ENCODE measurements around the gene DCTN1.
"Not testable (repeated sequence)": the region's sequence is repeated elsewhere in the genome, so short reads cannot be mapped to it uniquely, and the experiment has no call there.

The DCTN1 gene

GRCh38 chr2:74379851-74380789, at the start of gene DCTN1:
DCTN1 (minus strand) TSS chr2:74380311; CDS start chr2:74380037, 274 bp downstream.
- peak; percentile 86 for DNase-seq (ENCODE audit: low spot score)

DNA sequence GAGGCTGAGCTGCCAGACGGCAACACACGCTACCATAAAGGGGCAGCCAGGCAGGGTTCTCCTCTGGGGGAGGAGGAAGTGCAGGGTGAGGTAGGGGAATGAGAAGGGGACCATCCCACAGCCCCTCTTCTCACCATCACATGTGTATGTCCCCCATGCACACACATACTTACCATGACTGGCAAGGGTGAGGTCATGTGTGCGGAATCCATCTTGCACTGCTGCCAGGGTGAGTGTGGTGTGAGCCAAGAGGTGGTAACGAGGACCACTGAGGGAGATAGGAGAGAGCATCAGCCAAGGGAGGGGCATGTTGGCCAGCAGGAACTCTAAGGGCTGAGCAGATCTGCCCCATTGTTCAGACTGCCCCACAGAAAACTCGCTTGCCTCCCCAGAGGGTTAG, 48.6 kb upstream of the DCTN1 start:
- no peak for DNase-seq (ENCODE audit: low spot score)

- no peak for DNase-seq (ENCODE audit: low spot score)
These were observed 47.4 kb upstream of the DCTN1 start for GRCh38 chr2:74427551-74427950.

- no peak for DNase-seq (ENCODE audit: low spot score)
These were observed 46.2 kb upstream of the DCTN1 start for GRCh38 chr2:74426181-74426758.

- no peak for DNase-seq (ENCODE audit: low spot score)
These were observed 45.4 kb upstream of the DCTN1 start for GRCh38 chr2:74425523-74425922.

- no peak for DNase-seq (ENCODE audit: low spot score)
These were observed 44.9 kb upstream of the DCTN1 start for GRCh38 chr2:74424995-74425406.

- peak; percentile 35 for DNase-seq (ENCODE audit: low spot score)
These were observed 44.3 kb upstream of the DCTN1 start for GRCh38 chr2:74424139-74424992.

- no peak for DNase-seq (ENCODE audit: low spot score)
These were observed 43.4 kb upstream of the DCTN1 start for GRCh38 chr2:74423231-74424095.

GRCh38 chr2:74421221-74421870, 41.2 kb upstream of the DCTN1 start, which contains the start of the genes C2orf81 and WDR54:
C2orf81 (minus strand) TSS chr2:74421619; CDS start chr2:74421560, 59 bp downstream.
WDR54 (plus strand) TSS chr2:74421730; CDS start chr2:74422154, 424 bp downstream.
- DNase-seq (ENCODE audit: low spot score) = peak; percentile 93

DNA sequence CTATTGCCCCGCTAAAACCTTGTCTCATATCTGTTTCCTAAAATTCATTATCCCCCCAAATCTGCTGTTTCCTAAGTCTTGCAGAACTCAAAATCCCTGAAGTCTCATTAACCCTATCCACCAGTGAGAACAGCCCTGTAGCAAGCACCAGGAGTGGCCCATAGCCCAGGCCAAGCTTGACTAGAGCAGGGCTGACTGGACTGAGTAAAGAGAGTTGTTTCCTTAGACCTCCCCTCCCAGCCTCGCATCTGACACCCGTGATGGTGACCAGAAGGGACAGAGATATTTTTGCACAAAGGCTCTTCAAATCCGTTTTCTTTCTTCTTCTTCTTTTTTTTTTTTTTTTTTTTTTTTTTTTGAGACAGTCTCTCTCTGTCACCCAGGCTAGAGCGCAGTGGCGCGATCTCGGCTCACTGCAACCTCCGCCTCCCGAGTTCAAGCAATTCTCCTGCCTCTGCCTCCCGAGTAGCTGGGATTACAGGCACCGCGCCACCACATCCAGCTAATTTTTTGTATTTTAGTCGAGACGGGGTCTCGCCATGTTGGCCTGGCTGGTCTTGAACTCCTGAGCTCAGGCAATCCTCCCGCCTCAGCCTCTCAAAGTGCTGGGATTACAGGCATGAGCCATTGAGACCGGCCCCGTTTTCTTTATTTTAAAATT, 40.5 kb upstream of the DCTN1 start:
- DNase-seq (ENCODE audit: low spot score) = not testable (repeated sequence)

DNA sequence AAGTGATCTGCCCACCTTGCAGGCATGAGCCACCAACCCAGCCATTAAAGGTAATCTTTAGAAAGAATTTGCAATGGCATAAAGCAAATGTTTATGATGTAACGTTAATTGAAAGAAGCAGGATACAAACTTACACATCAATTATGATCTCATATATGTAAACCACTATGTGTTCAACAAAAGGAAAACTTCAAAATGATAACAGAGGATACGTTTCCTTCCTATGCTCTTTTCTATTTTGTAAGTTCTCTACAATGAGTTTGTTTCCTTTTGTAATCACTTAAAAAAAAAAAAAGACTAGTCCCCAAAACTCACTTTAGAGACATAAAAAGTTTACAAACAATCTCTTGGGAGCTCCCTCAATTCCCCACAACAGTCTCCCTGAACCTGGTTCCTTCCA, 39.9 kb upstream of the DCTN1 start:
- DNase-seq (ENCODE audit: low spot score) = no peak

- no peak for DNase-seq (ENCODE audit: low spot score)
These were observed 39.2 kb upstream of the DCTN1 start for GRCh38 chr2:74419345-74419744.

GRCh38 chr2:74418312-74418711, 38.2 kb upstream of the DCTN1 start:
- DNase-seq (ENCODE audit: low spot score) = no peak

DNA sequence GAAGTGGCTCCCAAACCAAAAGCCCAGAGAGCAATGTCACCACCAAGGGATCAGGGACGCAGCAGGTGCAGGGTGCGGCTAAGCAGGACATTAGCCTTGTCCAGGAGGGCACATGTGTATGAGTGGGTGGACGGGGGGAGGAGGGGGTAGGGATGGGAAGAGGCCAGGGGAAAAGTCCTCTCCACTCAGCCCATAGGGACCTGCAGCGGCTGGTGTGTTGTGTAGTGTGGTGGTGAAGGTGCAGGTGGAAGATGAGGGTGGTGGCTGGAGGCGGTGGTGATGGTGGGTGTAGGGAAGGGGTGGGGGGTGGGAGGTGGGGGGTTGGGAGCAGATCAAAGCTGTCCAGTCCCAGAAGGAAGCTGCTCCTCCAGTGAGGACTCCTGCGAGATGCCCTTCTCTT, 37.7 kb upstream of the DCTN1 start:
- no peak for DNase-seq (ENCODE audit: low spot score)

DNA sequence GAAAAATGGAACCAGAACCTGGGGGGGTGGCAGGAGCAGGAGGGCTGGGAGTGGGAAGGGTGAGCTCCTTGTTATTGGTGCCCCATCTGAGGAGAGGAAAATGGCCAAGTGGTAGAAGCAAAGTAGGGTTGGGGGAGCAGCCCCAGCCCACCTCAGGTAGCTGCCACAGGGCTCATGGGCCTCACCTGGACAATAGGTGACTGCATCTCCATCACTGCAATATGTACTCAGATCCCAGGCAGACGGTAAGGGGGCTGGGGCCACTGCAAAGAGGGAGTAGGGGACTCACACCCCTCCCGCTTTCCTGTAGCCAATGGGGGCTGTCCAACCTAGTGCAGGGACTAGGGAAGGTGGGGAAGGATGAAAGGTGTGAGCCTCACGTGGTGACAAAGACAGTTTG, 37.1 kb upstream of the DCTN1 start:
- no peak for DNase-seq (ENCODE audit: low spot score)

- no peak for DNase-seq (ENCODE audit: low spot score)
These were observed 36.7 kb upstream of the DCTN1 start for GRCh38 chr2:74416778-74417177.

- DNase-seq (ENCODE audit: low spot score) = peak; percentile 29
These were observed 35.8 kb upstream of the DCTN1 start for GRCh38 chr2:74415762-74416395.

- peak; percentile 65 for DNase-seq (ENCODE audit: low spot score)
These were observed 35.0 kb upstream of the DCTN1 start for GRCh38 chr2:74414881-74415761.

- DNase-seq (ENCODE audit: low spot score) = no peak
These were observed 34.3 kb upstream of the DCTN1 start for GRCh38 chr2:74414441-74414840.

Measured in cerebellar cortex (tissue), 1 donor.